Endothelial cell of umbilical vein (primary cell): ENCODE results near the gene OSTC. TPM values are rescaled to one million over a fixed set of nuclear protein-coding genes. Genes with fewer than 3 reads are reported as not detected.

Experiments used
- BruUV-seq: library from RNA; stranded (reverse); fragments of 400-500 nt; replicated peaks from 2 replicates; lab custom pipeline; 2021; lab: Mats Ljungman, UMichigan
- CTCF ChIA-PET: fragments of 300-600, 350-600 bp; sonication (Branson Sonifier 250); formaldehyde crosslinking; loops from one replicate; lab custom pipeline; 2021; ENCODE audit warnings: antibody characterized with exemption, inconsistent platforms; lab: Charles Lee
- POLR2A ChIA-PET: fragments of 300-600, 350-600 bp; sonication (Branson Sonifier 250); formaldehyde crosslinking; loops from one replicate; lab custom pipeline; 2021; ENCODE audit warnings: antibody characterized with exemption, inconsistent platforms; lab: Charles Lee
- DNase-seq: peaks from one replicate; pipeline ENCODE4 v3.0.0-alpha.2; 2011; ENCODE audit warnings: low read depth, low spot score
- FAIRE-seq: peaks from 2 replicates; lab custom pipeline; 2011; peaks lifted over from hg19 to GRCh38; lab: Jason Lieb, UNC
- H2AFZ ChIP-seq: 2 replicates; pipeline ENCODE4 v1.6.0; 2012; ENCODE audit warnings: low read depth, low read length, control low read depth, inconsistent platforms
- H3K27ac ChIP-seq: 2 replicates; pipeline ENCODE4 v1.5.1; 2011; ENCODE audit warnings: low read depth, mild to moderate bottlenecking, control low read depth, low read length, moderate library complexity; ENCODE audit not compliant: insufficient read depth
- H3K27me3 ChIP-seq, 2 experiments: 2 replicates each; pipeline versions ENCODE4 v1.6.0 to v1.6.1; 2011; ENCODE audit warnings: low read length in 2 of 2, mixed read lengths in 1 of 2; ENCODE audit not compliant: control insufficient read depth in 2 of 2, insufficient read depth in 2 of 2
- H3K36me3 ChIP-seq, 2 experiments: 2 replicates in 1 of 2; 3 replicates in 1 of 2; pipeline ENCODE4 v1.5.1; 2011; ENCODE audit warnings: low read length in 2 of 2, mild to moderate bottlenecking in 1 of 2, moderate library complexity in 1 of 2; ENCODE audit not compliant: control insufficient read depth in 2 of 2, insufficient read depth in 2 of 2; ENCODE audit errors: extremely low read depth in 1 of 2
- H3K4me1 ChIP-seq: 3 replicates; pipeline ENCODE4 v1.5.1; 2011; ENCODE audit warnings: mild to moderate bottlenecking, low read length; ENCODE audit not compliant: control insufficient read depth, insufficient read depth; ENCODE audit errors: extremely low read depth
- H3K4me2 ChIP-seq: 2 replicates; pipeline ENCODE4 v1.6.1; 2011; ENCODE audit warnings: low read length, control low read depth, mixed read lengths; ENCODE audit not compliant: insufficient read depth
- H3K4me3 ChIP-seq, 3 experiments: fragments of 200-600 bp in 1 of 3; sonication (generic), shearing (Covaris generic) in 1 of 3; replicated peaks in 1 of 3; 2 replicates each; pipeline ENCODE4 v1.5.1; 2011 to 2016; ENCODE audit warnings: control low read depth in 3 of 3, low read length in 3 of 3, mild to moderate bottlenecking in 2 of 3, inconsistent platforms in 1 of 3, low read depth in 1 of 3, moderate library complexity in 1 of 3; ENCODE audit not compliant: insufficient read depth in 1 of 3
- H3K79me2 ChIP-seq: 2 replicates; pipeline ENCODE4 v1.6.0; 2012; ENCODE audit warnings: low read length, inconsistent platforms; ENCODE audit not compliant: control insufficient read depth, insufficient read depth
- H3K9ac ChIP-seq: replicated peaks from 2 replicates; pipeline ENCODE3; 2011; ENCODE audit warnings: low read length, control low read depth; ENCODE audit not compliant: insufficient read depth; ENCODE audit errors: extremely low read depth
- H3K9me1 ChIP-seq: replicated peaks from 3 replicates; pipeline ENCODE4 v1.6.0; 2011; ENCODE audit warnings: mild to moderate bottlenecking, low read length; ENCODE audit not compliant: control insufficient read depth, insufficient read depth; ENCODE audit errors: extremely low read depth
- H3K9me3 ChIP-seq: replicated peaks from 2 replicates; pipeline ENCODE4 v1.5.1; 2012; ENCODE audit warnings: low read length, inconsistent platforms; ENCODE audit not compliant: control insufficient read depth, insufficient read depth
- H4K20me1 ChIP-seq: replicated peaks from 2 replicates; pipeline ENCODE3; 2011; ENCODE audit warnings: mild to moderate bottlenecking, low read length; ENCODE audit not compliant: control insufficient read depth, insufficient read depth; ENCODE audit errors: extremely low read depth
- EZH2 ChIP-seq: IDR thresholded peaks from 2 replicates; pipeline ENCODE4 v1.6.1; 2012; ENCODE audit warnings: borderline replicate concordance, low read depth, mild to moderate bottlenecking, moderate library complexity, low read length, inconsistent platforms; ENCODE audit not compliant: severe bottlenecking
- FOS ChIP-seq: IDR thresholded peaks from 2 replicates; pipeline ENCODE4 v1.6.1; 2011; ENCODE audit warnings: mild to moderate bottlenecking, low read length, moderate library complexity, borderline replicate concordance; ENCODE audit not compliant: insufficient read depth
- GATA2 ChIP-seq: IDR thresholded peaks from 2 replicates; pipeline ENCODE4 v1.7.0; 2011; ENCODE audit warnings: low read depth, mild to moderate bottlenecking, moderate library complexity, mixed read lengths, low read length; ENCODE audit not compliant: insufficient read length, insufficient read depth
- JUN ChIP-seq: IDR thresholded peaks from 2 replicates; pipeline ENCODE4 v1.6.1; 2011; ENCODE audit warnings: borderline replicate concordance, low read depth; ENCODE audit not compliant: insufficient read length, insufficient read depth
- MYC ChIP-seq: IDR thresholded peaks from one replicate; pipeline ENCODE4 v1.6.1; 2011; ENCODE audit warnings: mild to moderate bottlenecking, low read depth, low read length
- POLR2A ChIP-seq: IDR thresholded peaks from 2 replicates; pipeline ENCODE4 v1.6.1; 2012; ENCODE audit warnings: low read depth, mild to moderate bottlenecking, control low read depth, low read length
- POLR2AphosphoS5 ChIP-seq: IDR thresholded peaks from 2 replicates; pipeline ENCODE4 v1.6.1; 2012; ENCODE audit warnings: low read depth, mild to moderate bottlenecking, control low read depth, low read length, moderate library complexity; ENCODE audit not compliant: insufficient read depth
- dilution Hi-C: fragments of 300-500 bp; cut with MboI; formaldehyde crosslinking; loops from one replicate; pipeline ENCODE4 v1.15.0; 2019; ENCODE audit warnings: low sequenced_read_pairs; ENCODE audit not compliant: extremely low pct_ligation_motif_present
- intact Hi-C: fragments of 100-400 bp; cut with micrococcal nuclease; formaldehyde crosslinking; loops from one replicate; pipeline ENCODE4 v1.10.0; 2022
- polyA plus RNA-seq, 4 experiments: library from polyadenylated mRNA; depleted of rRNA in 3 of 4; stranded (reverse) in 3 of 4; unstranded in 1 of 4; fragments of >200 nt; gene quantifications; 2 replicates each; pipeline versions ENCODE4 v1.2.1 to v1.2.3, GENCODE V29; 2011 to 2012; ENCODE audit warnings: missing spikeins in 1 of 4
- total RNA-seq: library from RNA; stranded (reverse); gene quantifications from 2 replicates; pipeline ENCODE4 v1.2.3, GENCODE V29; 2021
- TF ChIP-seq, protein P1 (sequence below), 2 donors: IDR thresholded peaks; 1 replicate in 1 of 2; 2 replicates in 1 of 2; pipeline ENCODE4 v1.5.1; 2011; ENCODE audit warnings: low read length in 2 of 2, mild to moderate bottlenecking in 2 of 2, moderate library complexity in 2 of 2, control low read depth in 1 of 2, inconsistent platforms in 1 of 2, low read depth in 1 of 2; ENCODE audit not compliant: insufficient read depth in 1 of 2; ENCODE audit errors: extremely low read depth in 1 of 2
- TF ChIP-seq, protein P2 (sequence below): IDR thresholded peaks from 2 replicates; pipeline ENCODE4 v1.6.1; 2011; ENCODE audit not compliant: insufficient read depth, insufficient read length

OSTC gene
- total and polyA plus RNA-seq, 2 donors (not counting 3 experiments of a cell fraction or from before 2014, with no cell fraction given) = 196 to 310 TPM

DNA sequence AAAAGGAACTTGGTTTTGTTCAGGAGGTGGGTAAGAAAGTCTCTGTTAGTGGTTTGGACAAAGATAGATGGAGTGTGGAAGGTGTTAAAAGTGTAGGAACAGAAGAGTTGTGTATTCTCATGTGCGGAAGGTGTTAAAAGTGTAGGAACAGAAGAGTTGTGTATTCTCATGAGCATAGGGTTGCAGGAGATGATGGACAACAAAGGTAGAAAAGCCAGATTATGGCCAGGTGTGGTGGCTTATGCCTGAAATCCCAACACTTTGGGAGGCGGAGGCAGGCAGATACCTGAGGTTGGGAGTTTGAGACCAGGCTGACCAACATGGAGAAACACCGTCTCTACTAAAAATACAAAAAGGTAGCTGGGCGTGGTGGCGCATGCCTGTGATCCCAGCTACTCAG lies 27.6 kb upstream of the OSTC start:
- TF ChIP-seq, protein P1, sequence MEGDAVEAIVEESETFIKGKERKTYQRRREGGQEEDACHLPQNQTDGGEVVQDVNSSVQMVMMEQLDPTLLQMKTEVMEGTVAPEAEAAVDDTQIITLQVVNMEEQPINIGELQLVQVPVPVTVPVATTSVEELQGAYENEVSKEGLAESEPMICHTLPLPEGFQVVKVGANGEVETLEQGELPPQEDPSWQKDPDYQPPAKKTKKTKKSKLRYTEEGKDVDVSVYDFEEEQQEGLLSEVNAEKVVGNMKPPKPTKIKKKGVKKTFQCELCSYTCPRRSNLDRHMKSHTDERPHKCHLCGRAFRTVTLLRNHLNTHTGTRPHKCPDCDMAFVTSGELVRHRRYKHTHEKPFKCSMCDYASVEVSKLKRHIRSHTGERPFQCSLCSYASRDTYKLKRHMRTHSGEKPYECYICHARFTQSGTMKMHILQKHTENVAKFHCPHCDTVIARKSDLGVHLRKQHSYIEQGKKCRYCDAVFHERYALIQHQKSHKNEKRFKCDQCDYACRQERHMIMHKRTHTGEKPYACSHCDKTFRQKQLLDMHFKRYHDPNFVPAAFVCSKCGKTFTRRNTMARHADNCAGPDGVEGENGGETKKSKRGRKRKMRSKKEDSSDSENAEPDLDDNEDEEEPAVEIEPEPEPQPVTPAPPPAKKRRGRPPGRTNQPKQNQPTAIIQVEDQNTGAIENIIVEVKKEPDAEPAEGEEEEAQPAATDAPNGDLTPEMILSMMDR (IDR thresholded peaks at IDR 0.05; ENCODE audit: extremely low read depth in 1 of 2, insufficient read depth in 1 of 2, low read depth in 1 of 2, low read length in 2 of 2) = no peak
- TF ChIP-seq GATA2 (no peak), POLR2AphosphoS5 (no peak), MYC (no peak), EZH2 (no peak), FOS (no peak), POLR2A (no peak), JUN (no peak)
- TF ChIP-seq, protein P2, sequence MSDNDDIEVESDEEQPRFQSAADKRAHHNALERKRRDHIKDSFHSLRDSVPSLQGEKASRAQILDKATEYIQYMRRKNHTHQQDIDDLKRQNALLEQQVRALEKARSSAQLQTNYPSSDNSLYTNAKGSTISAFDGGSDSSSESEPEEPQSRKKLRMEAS = no peak
- Histone ChIP-seq H3K9ac (no peak overlapping the region), H2AFZ (no peak overlapping the region), H3K79me2 (peaks cover 46% of the 10 kb centered on the region), H3K9me1 (no peaks in the 10 kb centered on the region), H3K4me1 (peaks cover 23% of the 10 kb centered on the region), H3K4me2 (peak overlapping the region; percentile 71), H4K20me1 (no peaks in the 10 kb centered on the region), H3K4me3 (peak overlapping the region in 1 of 3 experiments; percentile 95), H3K27me3 (no peaks in the 10 kb centered on the region), H3K27ac (no peak overlapping the region), H3K9me3 (no peaks in the 10 kb centered on the region), H3K36me3 (peaks cover 19 to 28% of the 10 kb centered on the region in 2 experiments)
- no peak for DNase-seq
- BruUV-seq = no TSS peak
- intact Hi-C loops (no loop called here), dilution Hi-C loops (no loop called here)
- no peak for FAIRE-seq
- ChIA-PET POLR2A (interaction anchor here (0.8 to 2.7 kb wide), 2 partner anchors 21 to 28 kb away, joined by 3 to 11 read pairs; partner anchors contain the start of gene OSTC), CTCF (interaction anchor here (1.3 kb wide), 1 partner anchor 34 kb away, joined by 3 read pairs; no protein-coding TSS in a partner anchor)
